T1000 (cell line): ENCODE data around the gene MRPL4.
A peak's percentile ranks its signal among the peaks of the same experiment; 100 is the strongest.
"Not testable (repeated sequence)": the region's sequence is repeated elsewhere in the genome, so short reads cannot be mapped to it uniquely, and the experiment has no call there.

Experiments used
- DNase-seq: peaks from one replicate; lab custom pipeline; 2025; ENCODE audit warnings: mixed read lengths; lab: John Stamatoyannopoulos, UW

MRPL4 gene

DNA sequence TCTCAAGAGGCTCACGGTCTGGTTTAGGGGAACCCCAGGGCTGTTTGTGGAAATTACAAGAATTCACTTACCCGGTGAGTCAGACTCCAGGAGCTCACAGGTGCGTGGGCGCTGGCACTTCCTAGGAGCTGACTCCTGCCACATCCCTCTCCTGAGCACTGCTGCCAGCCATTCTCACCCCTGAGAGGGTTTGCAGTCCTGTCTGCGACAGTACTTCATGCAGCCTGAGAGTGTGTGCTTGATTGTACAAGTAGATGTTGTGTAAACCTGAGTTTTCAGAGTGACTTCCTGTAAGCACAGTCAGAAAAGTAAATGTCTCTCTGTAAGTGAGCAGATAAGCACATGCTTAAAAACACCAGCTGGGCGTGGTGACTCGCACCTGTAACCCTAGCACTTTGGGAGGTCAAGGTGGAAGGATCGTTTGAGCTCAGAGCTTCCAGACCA is 8.1 kb downstream of the MRPL4 start:
- no peak for DNase-seq

DNA sequence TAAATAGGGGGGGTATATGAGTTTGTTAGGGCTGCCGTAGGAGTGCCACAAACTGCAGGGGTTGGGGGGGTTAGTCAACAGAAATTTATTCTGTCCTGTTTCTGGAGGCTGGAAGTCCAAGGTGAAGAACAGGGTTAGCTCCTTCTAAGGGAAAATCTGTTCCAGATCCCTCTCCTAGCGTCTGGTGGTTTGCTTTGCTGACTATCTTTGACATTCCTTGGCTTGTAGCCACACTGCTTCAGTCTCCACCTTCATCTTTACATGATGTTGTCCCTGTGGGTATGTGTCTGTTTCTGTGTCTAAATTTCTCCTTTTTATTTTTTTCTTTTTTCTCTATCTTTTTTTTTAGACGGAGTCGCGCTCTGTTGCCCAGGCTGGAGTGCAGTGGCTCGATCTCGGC is 10.8 kb downstream of the MRPL4 start:
- no peak for DNase-seq

DNA sequence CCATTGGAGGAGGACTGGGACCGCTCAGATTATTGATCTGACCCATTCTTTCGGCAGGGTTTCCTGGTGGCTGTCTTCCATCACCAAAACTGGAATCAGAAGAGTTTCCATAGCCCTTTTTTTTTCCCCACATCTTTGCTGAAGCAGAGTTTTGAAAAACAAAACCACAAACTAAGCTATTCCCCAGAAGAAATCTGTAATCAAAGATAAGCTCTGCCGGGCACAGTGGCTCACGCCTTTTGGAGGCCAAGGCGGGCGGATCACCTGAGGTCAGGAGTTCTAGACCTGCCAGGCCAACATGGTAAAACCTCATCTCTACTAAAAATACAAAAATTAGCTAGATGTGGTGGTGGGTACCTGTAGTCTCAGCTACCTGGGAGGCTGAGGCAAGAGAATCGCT is 14.7 kb downstream of the MRPL4 start:
- no peak for DNase-seq

GRCh38 chr19:10268071-10268470 is 16.1 kb downstream of the MRPL4 start:
- no peak for DNase-seq

DNA sequence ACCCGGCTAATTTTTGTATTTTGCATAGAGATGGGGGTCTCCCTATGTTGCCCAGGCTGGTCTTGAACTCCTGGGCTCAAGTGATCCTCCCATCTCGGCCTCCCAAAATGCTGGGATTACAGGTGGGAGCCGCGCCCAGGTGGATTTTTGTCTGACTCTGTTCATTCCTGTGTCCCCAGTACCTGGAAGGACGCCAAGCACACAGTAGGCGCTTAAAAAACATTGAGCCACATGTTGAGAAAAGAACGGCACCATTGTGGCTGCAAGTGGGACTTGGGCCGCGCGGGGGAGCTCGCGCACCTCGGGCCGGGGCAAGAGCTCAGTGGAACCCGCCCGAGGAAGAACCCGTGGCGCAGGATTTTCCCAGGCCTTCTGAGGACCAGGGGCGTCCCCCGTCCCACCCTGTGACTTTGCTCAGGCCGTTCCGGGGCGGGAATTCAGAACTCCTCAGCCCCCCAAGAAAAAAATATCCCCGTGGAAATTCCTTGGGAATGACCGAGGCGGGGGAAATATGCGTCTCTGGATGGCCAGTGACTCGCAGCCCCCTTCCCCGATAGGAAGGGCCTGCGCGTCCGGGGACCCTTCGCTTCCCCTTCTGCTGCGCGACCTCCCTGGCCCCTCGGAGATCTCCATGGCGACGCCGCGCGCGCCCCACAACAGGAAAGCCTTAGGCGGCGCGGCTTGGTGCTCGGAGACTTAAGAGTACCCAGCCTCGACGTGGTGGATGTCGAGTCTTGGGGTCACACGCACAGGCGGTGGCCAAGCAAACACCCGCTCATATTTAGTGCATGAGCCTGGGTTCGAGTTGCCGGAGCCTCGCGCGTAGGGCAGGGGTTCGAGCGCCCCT is 17.5 kb downstream of the MRPL4 start:
- DNase-seq, result peak; percentile 65

- no peak for DNase-seq
Observed at GRCh38 chr19:10270180-10270615, 18.2 kb downstream of the MRPL4 start.

GRCh38 chr19:10270616-10271394 is 18.8 kb downstream of the MRPL4 start, which contains the start of gene ICAM1:
ICAM1 (plus strand) TSS chr19:10271120; CDS start chr19:10271160, 40 bp downstream.
- no peak for DNase-seq

- DNase-seq, result no peak
Observed at GRCh38 chr19:10271543-10272086, 19.6 kb downstream of the MRPL4 start.

DNA sequence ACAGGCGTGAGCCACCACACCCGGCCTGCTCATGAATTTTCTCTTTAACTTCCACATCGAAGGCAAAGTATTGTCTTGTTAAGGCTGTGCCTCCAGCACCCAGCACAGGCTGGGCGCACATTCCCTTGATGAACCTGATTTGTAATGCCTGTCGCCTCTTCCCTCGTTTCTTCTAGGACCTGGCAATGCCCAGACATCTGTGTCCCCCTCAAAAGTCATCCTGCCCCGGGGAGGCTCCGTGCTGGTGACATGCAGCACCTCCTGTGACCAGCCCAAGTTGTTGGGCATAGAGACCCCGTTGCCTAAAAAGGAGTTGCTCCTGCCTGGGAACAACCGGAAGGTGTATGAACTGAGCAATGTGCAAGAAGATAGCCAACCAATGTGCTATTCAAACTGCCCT is 22.6 kb downstream of the MRPL4 start:
- DNase-seq, result no peak

DNA sequence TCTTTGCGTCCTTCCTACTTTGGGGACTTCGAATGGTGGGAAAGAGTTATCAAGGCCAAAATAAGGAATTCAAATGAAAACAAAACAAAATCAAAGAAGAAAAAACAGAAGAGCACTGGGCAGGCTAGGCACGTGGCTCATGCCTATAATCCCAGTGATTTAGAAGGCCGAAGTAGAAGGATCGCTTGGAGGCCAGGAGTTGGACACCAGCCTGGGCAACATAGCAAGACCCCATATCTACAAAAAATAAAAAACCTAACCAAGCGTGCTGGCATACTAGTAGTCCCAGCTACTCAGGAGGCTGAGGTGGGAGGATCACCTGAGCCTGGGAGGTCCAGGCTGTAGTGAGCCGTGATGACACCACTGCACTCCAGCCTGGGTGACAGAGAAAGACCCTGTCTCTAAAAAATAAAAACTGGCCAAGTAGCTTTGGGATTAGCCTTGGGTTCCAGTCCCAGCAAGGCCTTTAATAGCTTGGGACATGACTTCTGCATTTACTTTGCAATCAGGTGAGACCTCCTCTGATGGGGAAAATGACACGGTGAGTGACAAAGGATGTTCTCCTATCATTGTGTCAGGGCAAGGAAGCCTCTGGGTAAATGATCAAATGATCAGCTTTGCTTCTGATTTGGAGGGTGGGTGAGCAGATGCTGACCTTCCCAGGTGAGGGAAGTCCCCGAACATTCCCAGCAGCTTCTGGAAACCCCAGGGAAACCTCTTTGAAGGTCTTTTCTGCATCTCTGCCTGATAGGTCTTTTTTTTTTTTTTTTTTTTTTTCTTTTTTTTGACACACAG is 26.0 kb downstream of the MRPL4 start:
- no peak for DNase-seq

DNA sequence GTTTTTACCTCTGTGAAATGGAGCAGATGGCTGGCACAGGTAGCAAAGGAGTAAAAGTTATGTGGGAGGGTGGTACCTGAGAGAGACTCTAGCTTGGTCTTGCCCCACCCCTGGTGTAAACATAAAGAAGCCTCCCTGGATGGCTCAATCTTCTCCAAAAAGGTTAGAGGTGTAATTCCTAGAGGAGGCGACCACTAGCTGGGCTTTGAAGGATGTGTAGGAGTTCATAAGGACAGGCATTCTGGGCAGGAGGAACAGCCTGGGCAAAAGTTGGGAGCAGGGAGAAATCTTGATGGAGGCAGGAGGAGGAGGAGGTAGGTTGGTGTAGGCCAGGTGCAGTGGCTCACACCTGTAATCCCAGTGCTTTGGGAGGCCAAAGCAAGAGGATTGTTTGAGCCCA is 26.9 kb downstream of the MRPL4 start:
- DNase-seq, result no peak

GRCh38 chr19:10279737-10280442 is 27.9 kb downstream of the MRPL4 start:
- no peak for DNase-seq

GRCh38 chr19:10282043-10282442 is 30.0 kb downstream of the MRPL4 start:
- not testable (repeated sequence) for DNase-seq

DNA sequence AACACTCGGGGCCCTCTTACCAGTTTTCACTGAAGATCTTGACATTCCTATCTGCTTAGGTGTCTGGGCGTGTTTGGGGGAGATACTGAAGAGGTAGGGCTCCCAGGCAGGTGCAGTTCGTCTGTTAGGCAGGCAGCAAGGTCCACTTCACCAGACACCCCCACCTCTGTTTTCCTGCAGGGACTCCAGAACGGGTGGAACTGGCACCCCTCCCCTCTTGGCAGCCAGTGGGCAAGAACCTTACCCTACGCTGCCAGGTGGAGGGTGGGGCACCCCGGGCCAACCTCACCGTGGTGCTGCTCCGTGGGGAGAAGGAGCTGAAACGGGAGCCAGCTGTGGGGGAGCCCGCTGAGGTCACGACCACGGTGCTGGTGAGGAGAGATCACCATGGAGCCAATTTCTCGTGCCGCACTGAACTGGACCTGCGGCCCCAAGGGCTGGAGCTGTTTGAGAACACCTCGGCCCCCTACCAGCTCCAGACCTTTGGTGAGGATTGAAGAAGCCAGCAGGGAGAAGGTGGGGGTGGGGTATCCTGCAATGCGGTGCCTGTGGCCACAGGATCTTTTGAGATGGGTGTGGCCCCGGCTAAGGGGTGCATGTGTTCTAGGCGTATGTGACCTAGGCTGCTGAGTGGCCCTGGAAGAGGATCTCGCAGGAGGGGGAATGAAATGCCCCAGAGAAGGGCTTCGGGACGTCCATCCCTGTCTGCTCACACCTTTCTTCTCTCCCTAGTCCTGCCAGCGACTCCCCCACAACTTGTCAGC is 31.5 kb downstream of the MRPL4 start:
- DNase-seq, result no peak

GRCh38 chr19:10284065-10284959 is 32.3 kb downstream of the MRPL4 start:
- DNase-seq, result no peak

DNA sequence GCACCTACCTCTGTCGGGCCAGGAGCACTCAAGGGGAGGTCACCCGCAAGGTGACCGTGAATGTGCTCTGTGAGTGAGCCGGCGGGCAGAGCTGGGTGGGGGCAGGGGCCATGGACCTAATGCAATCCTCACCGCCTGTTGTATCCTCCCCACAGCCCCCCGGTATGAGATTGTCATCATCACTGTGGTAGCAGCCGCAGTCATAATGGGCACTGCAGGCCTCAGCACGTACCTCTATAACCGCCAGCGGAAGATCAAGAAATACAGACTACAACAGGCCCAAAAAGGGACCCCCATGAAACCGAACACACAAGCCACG is 32.9 kb downstream of the MRPL4 start:
- no peak for DNase-seq

DNA sequence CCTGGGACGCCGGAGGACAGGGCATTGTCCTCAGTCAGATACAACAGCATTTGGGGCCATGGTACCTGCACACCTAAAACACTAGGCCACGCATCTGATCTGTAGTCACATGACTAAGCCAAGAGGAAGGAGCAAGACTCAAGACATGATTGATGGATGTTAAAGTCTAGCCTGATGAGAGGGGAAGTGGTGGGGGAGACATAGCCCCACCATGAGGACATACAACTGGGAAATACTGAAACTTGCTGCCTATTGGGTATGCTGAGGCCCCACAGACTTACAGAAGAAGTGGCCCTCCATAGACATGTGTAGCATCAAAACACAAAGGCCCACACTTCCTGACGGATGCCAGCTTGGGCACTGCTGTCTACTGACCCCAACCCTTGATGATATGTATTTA is 33.4 kb downstream of the MRPL4 start:
- no peak for DNase-seq

- DNase-seq, result no peak
Observed at GRCh38 chr19:10286803-10287737, 35.1 kb downstream of the MRPL4 start, which contains the start of gene ICAM4. ICAM4 (plus strand) TSS chr19:10286955; CDS start chr19:10287013, 58 bp downstream.
